ENCODE measurements around the gene FOSL2. TPM values are rescaled to one million over a fixed set of nuclear protein-coding genes. Genes with fewer than 3 reads are reported as not detected.
A peak's percentile ranks its signal among the peaks of the same experiment; 100 is the strongest.

Gene FOSL2
- total and polyA plus RNA-seq, 5 donors from 2014 or later, result 1.9 to 195 (median 3.1) TPM

DNA sequence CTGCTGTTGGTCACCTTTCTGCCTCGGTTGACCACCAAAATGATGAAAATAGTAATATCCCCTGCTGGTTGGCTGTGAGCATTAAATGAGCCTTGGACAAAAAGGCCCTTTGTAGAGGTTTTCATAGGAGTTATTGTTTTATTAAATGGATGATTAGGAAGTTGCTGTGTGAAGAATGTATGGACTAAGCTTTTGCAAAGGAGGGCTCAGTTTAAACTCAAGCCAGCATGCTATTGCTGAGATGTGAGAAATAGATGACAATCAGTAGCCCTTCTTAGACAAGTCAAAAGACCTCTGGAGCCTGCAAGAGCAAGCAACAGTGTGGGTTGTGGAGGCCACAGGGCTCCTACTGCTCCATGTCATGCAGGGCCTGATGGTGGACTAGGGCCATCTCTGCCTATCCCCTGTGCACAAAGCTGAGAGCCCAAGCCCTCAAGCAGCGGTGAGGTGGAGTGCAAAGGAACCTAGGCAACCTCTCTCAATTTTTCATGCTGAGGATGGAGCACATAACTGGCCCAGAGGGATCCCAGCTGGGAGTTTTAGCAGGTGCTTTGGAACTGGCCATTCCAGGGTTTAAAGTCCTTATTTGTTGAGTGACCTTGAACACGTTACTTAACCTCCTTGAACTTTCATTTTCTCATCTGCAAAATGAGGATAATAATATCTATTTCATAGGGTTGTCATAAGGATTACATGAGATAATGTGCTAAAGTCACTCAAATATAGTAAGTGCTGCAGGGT is 37.1 kb downstream of the FOSL2 start:
- ATAC-seq (ENCODE audit: low read depth in 2 of 2) (no peak), DNase-seq (no peak)
- Histone ChIP-seq H3K27ac (ENCODE audit: insufficient read depth, low read length, poor library complexity, severe bottlenecking) (no peak overlapping the region), H3K27me3 (ENCODE audit: control insufficient read depth, insufficient read depth, low read length) (no peaks in the 10 kb centered on the region), H3K36me3 (ENCODE audit: control insufficient read depth, insufficient read depth, low read length) (no peaks in the 10 kb centered on the region), H3K9me3 (ENCODE audit: control insufficient read depth in 2 of 2, low read length in 2 of 2) (no peaks in the 10 kb centered on the region), H3K4me1 (ENCODE audit: control insufficient read depth, insufficient read depth, low read length, poor library complexity, severe bottlenecking) (peaks cover 9% of the 10 kb centered on the region), H3K4me3 (ENCODE audit: low read depth, low read length) (no peak overlapping the region)
- Mint-ChIP-seq H3K9me3 (peaks cover 0 to 1% (median 0%) of the 10 kb centered on the region in 7 donors), H3K36me3 (no peaks in the 10 kb centered on the region), H3K27ac (peak overlapping the region in 2 of 3 donors; percentile 68 to 69), H3K4me3 (no peak overlapping the region), H3K4me1 (peaks cover 5 to 19% (median 13%) of the 10 kb centered on the region in 4 donors), H3K27me3 (no peaks in the 10 kb centered on the region)

DNA sequence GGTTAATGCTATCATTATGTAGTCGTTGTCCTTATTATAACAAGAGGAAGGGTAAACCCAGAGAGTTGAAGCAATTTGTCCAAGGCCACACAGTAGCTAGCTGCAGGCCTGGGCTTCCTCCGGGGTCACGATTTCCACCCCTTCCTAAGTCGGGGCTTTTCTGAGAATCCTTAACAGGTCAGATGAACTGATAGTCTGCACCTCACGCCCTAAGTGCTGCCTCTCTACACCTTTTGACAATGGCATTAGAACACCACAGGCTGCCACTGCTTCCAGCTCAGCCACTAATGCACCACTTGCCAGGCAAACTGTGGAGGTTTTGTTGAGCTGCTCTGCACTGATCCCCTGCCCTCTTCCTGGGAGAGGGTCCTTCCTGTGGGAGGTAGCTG is 37.7 kb downstream of the FOSL2 start:
- peaks cover 0 to 14% (median 8%) of the 10 kb centered on the region in 4 donors for H3K4me1 Mint-ChIP-seq

DNA sequence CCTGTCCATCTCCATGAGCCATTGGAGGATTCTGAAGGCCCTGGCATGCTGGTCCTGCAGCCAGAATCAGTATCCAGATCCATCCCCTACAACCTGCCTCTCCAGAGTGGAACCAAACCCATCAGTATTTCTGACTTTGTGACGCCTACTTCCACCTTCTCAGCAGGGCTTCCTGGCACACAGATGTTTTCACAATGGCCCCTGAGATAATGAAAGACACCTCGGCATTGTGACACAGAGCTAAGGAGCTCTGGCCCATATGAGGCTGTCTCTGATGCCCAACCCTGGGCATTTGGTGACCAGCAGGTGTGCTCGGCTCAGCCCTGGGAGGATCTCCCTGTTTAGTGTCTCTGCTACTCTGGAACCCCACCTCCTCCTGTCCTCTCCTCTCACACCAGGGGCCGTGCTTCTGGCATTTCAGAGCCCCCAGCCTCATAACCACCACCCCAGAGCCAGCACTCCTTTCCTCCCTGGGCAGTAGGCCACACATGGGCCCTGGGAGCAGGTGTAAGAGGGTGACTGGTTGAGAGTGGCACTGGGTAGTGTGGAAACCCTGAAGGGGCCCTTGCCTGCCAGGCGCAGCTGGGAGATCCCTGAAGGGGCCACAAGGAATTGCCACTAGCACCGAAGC is 38.2 kb downstream of the FOSL2 start:
- Mint-ChIP-seq H3K27ac (peak overlapping the region; percentile 56 to 69 (median 68)), H3K4me1 (peaks cover 0 to 14% (median 4%) of the 10 kb centered on the region in 4 donors), H3K27me3 (no peaks in the 10 kb centered on the region), H3K9me3 (peaks cover 0 to 1% (median 0%) of the 10 kb centered on the region in 7 donors), H3K4me3 (no peak overlapping the region), H3K36me3 (no peaks in the 10 kb centered on the region)
- H3K4me1 ChIP-seq (ENCODE audit: control insufficient read depth, insufficient read depth, low read length, poor library complexity, severe bottlenecking), result peaks cover 6% of the 10 kb centered on the region
- DNase-seq, result no peak
- no peak overlapping the region for H3K27ac ChIP-seq (ENCODE audit: insufficient read depth, low read length, poor library complexity, severe bottlenecking)
- ATAC-seq (ENCODE audit: low read depth in 2 of 2), result no peak
- no peaks in the 10 kb centered on the region for H3K36me3 ChIP-seq (ENCODE audit: control insufficient read depth, insufficient read depth, low read length)
- no peaks in the 10 kb centered on the region for H3K9me3 ChIP-seq (ENCODE audit: control insufficient read depth in 2 of 2, low read length in 2 of 2)
- H3K27me3 ChIP-seq (ENCODE audit: control insufficient read depth, insufficient read depth, low read length), result no peaks in the 10 kb centered on the region
- H3K4me3 ChIP-seq (ENCODE audit: low read depth, low read length), result no peak overlapping the region

More for the DNA sequence above, 37.7 kb downstream of the FOSL2 start:
- peak overlapping the region in 2 of 3 donors; percentile 68 to 69 for H3K27ac Mint-ChIP-seq
- H3K36me3 Mint-ChIP-seq, result no peaks in the 10 kb centered on the region
- Histone ChIP-seq H3K9me3 (ENCODE audit: control insufficient read depth in 2 of 2, low read length in 2 of 2) (no peaks in the 10 kb centered on the region), H3K27me3 (ENCODE audit: control insufficient read depth, insufficient read depth, low read length) (no peaks in the 10 kb centered on the region), H3K4me3 (ENCODE audit: low read depth, low read length) (no peak overlapping the region), H3K36me3 (ENCODE audit: control insufficient read depth, insufficient read depth, low read length) (no peaks in the 10 kb centered on the region), H3K4me1 (ENCODE audit: control insufficient read depth, insufficient read depth, low read length, poor library complexity, severe bottlenecking) (peaks cover 6% of the 10 kb centered on the region), H3K27ac (ENCODE audit: insufficient read depth, low read length, poor library complexity, severe bottlenecking) (no peak overlapping the region)
- H3K9me3 Mint-ChIP-seq, result peaks cover 0 to 1% (median 0%) of the 10 kb centered on the region in 7 donors
- ATAC-seq (ENCODE audit: low read depth in 2 of 2) (no peak), DNase-seq (peak in 1 of 3 donors; percentile 35)
- H3K4me3 Mint-ChIP-seq, result no peak overlapping the region
- H3K27me3 Mint-ChIP-seq, result no peaks in the 10 kb centered on the region

DNA sequence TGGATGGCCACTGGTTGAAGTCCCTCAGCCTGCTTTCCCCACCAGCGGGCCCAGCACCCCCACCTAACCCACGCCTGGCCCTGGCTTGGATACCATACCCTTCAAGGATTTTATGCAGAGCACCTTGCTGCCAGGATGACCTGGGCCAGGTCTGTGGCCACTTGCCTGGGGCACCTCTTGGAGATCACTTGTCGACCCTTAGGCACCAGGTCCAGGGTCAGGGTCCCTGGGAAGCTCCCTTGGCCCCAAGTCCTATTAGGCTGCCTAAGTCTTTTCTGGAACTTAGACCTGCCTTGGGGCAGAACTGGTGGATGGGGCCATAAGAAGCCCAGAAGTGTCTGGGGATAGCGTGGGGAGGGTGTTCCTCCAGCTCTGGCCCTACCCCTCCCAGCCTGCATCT is 39.1 kb downstream of the FOSL2 start:
- Mint-ChIP-seq H3K9me3 (peaks cover 0 to 1% (median 0%) of the 10 kb centered on the region in 7 donors), H3K27ac (no peak overlapping the region), H3K4me1 (peaks cover 0 to 8% (median 0%) of the 10 kb centered on the region in 4 donors), H3K4me3 (no peak overlapping the region), H3K36me3 (no peaks in the 10 kb centered on the region), H3K27me3 (no peaks in the 10 kb centered on the region)
- Histone ChIP-seq H3K4me1 (ENCODE audit: control insufficient read depth, insufficient read depth, low read length, poor library complexity, severe bottlenecking) (peaks cover 6% of the 10 kb centered on the region), H3K4me3 (ENCODE audit: low read depth, low read length) (no peak overlapping the region), H3K27ac (ENCODE audit: insufficient read depth, low read length, poor library complexity, severe bottlenecking) (no peak overlapping the region), H3K27me3 (ENCODE audit: control insufficient read depth, insufficient read depth, low read length) (no peaks in the 10 kb centered on the region), H3K36me3 (ENCODE audit: control insufficient read depth, insufficient read depth, low read length) (no peaks in the 10 kb centered on the region), H3K9me3 (ENCODE audit: control insufficient read depth in 2 of 2, low read length in 2 of 2) (no peaks in the 10 kb centered on the region)
- ATAC-seq (ENCODE audit: low read depth in 2 of 2) (no peak), DNase-seq (no peak)

DNA sequence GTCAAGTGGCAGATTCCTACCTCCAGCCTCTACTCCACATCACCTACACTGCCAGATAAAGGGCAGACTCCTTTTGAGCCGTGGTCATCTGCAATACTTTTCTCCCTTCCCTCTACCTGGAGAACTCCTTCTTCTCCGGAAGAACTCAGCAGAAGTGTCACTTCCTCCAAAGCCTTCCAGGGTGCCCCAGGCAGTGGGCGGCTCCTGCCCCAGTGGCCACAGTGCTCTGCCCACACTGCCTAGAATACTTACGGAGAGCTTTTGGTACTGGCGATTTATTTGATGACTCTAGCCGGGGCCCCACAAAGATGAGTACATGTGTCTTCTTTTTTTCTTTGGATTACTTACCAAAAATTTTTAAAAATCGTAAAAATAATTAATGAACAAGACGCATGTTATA is 39.7 kb downstream of the FOSL2 start:
- H3K27me3 ChIP-seq (ENCODE audit: control insufficient read depth, insufficient read depth, low read length), result no peaks in the 10 kb centered on the region
- Mint-ChIP-seq H3K27ac (no peak overlapping the region), H3K4me3 (no peak overlapping the region), H3K4me1 (peaks cover 0 to 8% (median 0%) of the 10 kb centered on the region in 4 donors), H3K27me3 (no peaks in the 10 kb centered on the region), H3K9me3 (peaks cover 0 to 1% (median 0%) of the 10 kb centered on the region in 7 donors), H3K36me3 (no peaks in the 10 kb centered on the region)
- H3K9me3 ChIP-seq (ENCODE audit: control insufficient read depth in 2 of 2, low read length in 2 of 2), result no peaks in the 10 kb centered on the region
- peaks cover 6% of the 10 kb centered on the region for H3K4me1 ChIP-seq (ENCODE audit: control insufficient read depth, insufficient read depth, low read length, poor library complexity, severe bottlenecking)
- DNase-seq (no peak), ATAC-seq (ENCODE audit: low read depth in 2 of 2) (no peak)
- H3K4me3 ChIP-seq (ENCODE audit: low read depth, low read length), result no peak overlapping the region
- H3K27ac ChIP-seq (ENCODE audit: insufficient read depth, low read length, poor library complexity, severe bottlenecking), result no peak overlapping the region
- H3K36me3 ChIP-seq (ENCODE audit: control insufficient read depth, insufficient read depth, low read length), result no peaks in the 10 kb centered on the region

DNA sequence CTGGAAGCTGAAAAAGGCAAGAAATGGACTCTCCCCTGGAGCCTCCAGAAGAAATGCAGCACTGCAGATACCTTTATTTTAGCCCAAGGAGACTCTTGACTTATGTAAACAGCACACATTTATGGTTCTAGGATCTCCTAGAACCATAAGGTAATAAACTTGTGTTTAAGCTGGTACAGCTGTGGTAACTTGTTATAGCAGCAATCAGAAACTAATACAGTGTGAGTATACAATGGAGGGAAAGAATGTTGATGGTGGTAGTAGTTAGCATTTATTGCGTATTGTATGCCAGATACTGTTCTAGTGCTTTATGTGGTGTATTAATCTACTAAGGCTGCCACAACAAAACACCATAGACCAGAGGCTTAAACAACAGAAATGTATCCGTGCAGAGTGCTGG is 40.6 kb downstream of the FOSL2 start:
- ATAC-seq (ENCODE audit: low read depth in 2 of 2), result no peak
- H3K27me3 Mint-ChIP-seq, result no peaks in the 10 kb centered on the region

DNA sequence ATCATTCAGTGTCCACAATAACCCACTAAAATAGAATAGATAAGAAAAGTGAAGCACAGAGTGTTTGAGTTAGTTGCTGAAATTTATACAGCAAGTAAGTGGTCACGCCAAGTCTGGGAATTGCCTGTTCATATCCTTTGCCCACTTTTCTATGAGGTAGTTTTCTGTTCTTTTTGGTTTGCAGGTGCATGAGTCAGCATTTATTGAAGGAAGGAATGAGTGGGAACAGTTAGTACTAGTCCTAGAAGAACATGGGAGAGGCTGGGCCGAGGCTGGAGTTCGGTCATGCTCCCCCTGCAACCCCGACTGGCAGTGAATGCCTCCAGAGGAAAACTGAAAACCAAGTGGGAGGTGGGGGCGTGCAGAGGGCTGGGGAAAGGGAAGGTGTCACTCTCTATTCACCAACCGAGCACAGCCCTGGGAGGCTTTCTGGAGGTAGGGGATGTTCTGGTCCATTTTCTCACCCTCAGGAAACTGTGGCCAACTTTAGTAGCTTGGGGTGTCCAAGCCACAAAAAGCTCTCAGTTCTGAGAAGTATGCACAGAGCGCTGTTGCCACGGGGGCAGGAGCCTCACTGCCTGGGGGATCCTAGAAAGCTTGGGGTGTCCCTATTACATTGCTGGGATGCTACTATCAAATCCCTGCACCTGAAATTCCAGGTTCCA is 41.4 kb downstream of the FOSL2 start:
- no peak for DNase-seq
- Mint-ChIP-seq H3K36me3 (no peaks in the 10 kb centered on the region), H3K27ac (no peak overlapping the region), H3K4me1 (peaks cover 0 to 8% (median 0%) of the 10 kb centered on the region in 4 donors), H3K4me3 (no peak overlapping the region), H3K9me3 (peaks cover 0 to 1% (median 0%) of the 10 kb centered on the region in 7 donors), H3K27me3 (no peaks in the 10 kb centered on the region)
- Histone ChIP-seq H3K36me3 (ENCODE audit: control insufficient read depth, insufficient read depth, low read length) (no peaks in the 10 kb centered on the region), H3K4me3 (ENCODE audit: low read depth, low read length) (no peak overlapping the region), H3K9me3 (ENCODE audit: control insufficient read depth in 2 of 2, low read length in 2 of 2) (no peaks in the 10 kb centered on the region), H3K4me1 (ENCODE audit: control insufficient read depth, insufficient read depth, low read length, poor library complexity, severe bottlenecking) (peaks cover 6% of the 10 kb centered on the region), H3K27me3 (ENCODE audit: control insufficient read depth, insufficient read depth, low read length) (no peaks in the 10 kb centered on the region), H3K27ac (ENCODE audit: insufficient read depth, low read length, poor library complexity, severe bottlenecking) (no peak overlapping the region)
- no peak for ATAC-seq (ENCODE audit: low read depth in 2 of 2)

More for the DNA sequence above, 40.6 kb downstream of the FOSL2 start:
- Histone ChIP-seq H3K4me3 (ENCODE audit: low read depth, low read length) (no peak overlapping the region), H3K36me3 (ENCODE audit: control insufficient read depth, insufficient read depth, low read length) (no peaks in the 10 kb centered on the region), H3K27me3 (ENCODE audit: control insufficient read depth, insufficient read depth, low read length) (no peaks in the 10 kb centered on the region), H3K4me1 (ENCODE audit: control insufficient read depth, insufficient read depth, low read length, poor library complexity, severe bottlenecking) (peaks cover 6% of the 10 kb centered on the region), H3K9me3 (ENCODE audit: control insufficient read depth in 2 of 2, low read length in 2 of 2) (no peaks in the 10 kb centered on the region), H3K27ac (ENCODE audit: insufficient read depth, low read length, poor library complexity, severe bottlenecking) (no peak overlapping the region)
- Mint-ChIP-seq H3K27ac (no peak overlapping the region), H3K4me1 (peaks cover 0 to 8% (median 0%) of the 10 kb centered on the region in 4 donors), H3K4me3 (no peak overlapping the region), H3K36me3 (no peaks in the 10 kb centered on the region), H3K9me3 (peaks cover 0 to 1% (median 0%) of the 10 kb centered on the region in 7 donors)
- no peak for DNase-seq

All from CD4-positive, CD25-positive, alpha-beta regulatory T cell (primary cell).